ENCODE measurements around the gene PCDH1. TPM values are rescaled to one million over a fixed set of nuclear protein-coding genes. Genes with fewer than 3 reads are reported as not detected.

The PCDH1 gene
- total and polyA plus RNA-seq, 2 of the 13 experiments (the other 11 are each of a cell fraction or from before 2014, with no cell fraction given), result 0.11 to 0.83 TPM

DNA sequence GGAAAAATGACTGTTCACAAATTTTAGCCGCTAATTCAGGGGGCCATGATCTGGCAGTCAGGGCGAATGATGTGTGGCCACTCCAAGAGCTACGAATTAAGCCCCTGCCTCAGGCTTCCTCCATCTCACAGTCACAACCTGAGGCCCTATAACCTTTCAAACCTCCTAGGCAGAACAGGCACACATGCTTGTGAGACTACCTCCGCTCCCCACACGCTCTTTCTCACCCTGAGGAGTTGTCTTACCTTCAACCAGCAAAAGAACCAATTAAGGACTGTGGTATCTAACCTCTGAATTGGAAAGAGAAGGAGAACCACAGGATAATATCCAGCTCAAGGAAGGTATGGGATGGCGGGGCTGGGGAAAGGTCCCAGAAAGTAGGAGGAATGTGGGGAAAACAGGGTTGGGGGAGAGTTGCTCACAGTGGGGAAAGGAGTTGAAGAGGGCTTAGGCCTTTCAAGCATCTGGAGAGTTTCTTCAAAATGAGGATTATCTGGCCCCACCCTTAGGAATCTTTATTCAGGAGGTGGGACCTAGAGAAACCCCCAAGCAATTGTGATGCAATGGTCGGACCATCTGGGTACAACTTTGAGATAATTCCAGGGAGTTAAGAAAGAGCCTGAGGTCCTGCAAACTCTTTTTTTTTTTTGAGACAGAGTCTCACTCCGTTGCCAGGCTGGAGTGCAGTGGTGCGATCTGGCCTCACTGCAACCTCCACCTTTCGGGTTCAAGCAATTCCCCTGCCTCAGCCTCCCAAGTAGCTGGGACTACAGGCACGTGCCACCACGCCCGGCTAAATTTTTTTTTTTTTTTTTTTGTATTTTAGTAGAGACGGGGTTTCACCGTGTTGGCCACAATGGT is 5.5 kb downstream of the PCDH1 start (continued):
- TF ChIP-seq KAT7 (CRISPR knock-in tag; IDR thresholded peaks at IDR 0.05; ENCODE audit: borderline replicate concordance) (no peak), ZSCAN21 (CRISPR knock-in tag; IDR thresholded peaks at IDR 0.05; ENCODE audit: borderline replicate concordance) (no peak)

DNA sequence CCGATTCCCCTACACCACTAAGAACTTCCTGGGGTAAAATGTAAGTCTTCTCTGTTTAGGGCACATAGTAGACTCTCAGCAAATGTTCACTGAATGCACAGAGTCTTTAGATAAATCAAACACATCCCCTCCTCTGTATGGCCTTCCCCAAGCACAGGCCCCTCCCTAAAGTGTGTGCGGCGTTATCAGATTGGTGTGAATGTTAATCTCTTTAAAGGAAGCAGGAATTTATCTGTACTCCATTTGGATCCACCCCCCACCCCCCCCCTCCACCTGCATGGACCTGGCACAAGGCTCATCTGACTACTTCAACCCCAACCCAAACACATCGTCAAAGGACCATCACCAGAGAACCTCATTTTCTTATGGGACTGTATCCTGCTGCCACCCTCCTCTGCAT is 6.3 kb downstream of the PCDH1 start:
- Histone ChIP-seq H3K4me2 (ENCODE audit: low read depth, low read length) (no peak overlapping the region), H3K27me3 (ENCODE audit: control insufficient read depth in 1 of 2, insufficient read depth in 2 of 2, low read length in 2 of 2) (peaks cover 8 to 60% of the 10 kb centered on the region in 2 experiments; a peak in 4 of 5 replicates), H3K27ac (ENCODE audit: extremely low read length, insufficient read depth, low read length) (no peak overlapping the region), H3K9me3 (ENCODE audit: low read length) (no peaks in the 10 kb centered on the region), H4K20me1 (ENCODE audit: insufficient read depth, low read length) (no peaks in the 10 kb centered on the region), H3K79me2 (ENCODE audit: insufficient read depth, low read length) (no peaks in the 10 kb centered on the region), H2AFZ (ENCODE audit: low read length) (no peak overlapping the region), H3K36me3 (replicated peaks in 1 of 2; ENCODE audit: control insufficient read depth in 1 of 2, insufficient read depth in 2 of 2, low read length in 2 of 2) (no peaks in the 10 kb centered on the region), H3K9ac (ENCODE audit: insufficient read depth, low read depth, low read length) (no peak overlapping the region), H3K4me3 (replicated peaks in 1 of 3; ENCODE audit: insufficient read depth in 1 of 3, low read depth in 2 of 3, low read length in 3 of 3) (no peak overlapping the region), H3K4me1 (ENCODE audit: insufficient read depth, low read length) (peaks cover 39% of the 10 kb centered on the region)
- ATAC-seq (no peak), DNase-seq (ENCODE audit: low spot score) (no peak), FAIRE-seq (no peak)
- BruUV-seq (replicated peaks), result no TSS peak
- TF ChIP-seq, protein P1, sequence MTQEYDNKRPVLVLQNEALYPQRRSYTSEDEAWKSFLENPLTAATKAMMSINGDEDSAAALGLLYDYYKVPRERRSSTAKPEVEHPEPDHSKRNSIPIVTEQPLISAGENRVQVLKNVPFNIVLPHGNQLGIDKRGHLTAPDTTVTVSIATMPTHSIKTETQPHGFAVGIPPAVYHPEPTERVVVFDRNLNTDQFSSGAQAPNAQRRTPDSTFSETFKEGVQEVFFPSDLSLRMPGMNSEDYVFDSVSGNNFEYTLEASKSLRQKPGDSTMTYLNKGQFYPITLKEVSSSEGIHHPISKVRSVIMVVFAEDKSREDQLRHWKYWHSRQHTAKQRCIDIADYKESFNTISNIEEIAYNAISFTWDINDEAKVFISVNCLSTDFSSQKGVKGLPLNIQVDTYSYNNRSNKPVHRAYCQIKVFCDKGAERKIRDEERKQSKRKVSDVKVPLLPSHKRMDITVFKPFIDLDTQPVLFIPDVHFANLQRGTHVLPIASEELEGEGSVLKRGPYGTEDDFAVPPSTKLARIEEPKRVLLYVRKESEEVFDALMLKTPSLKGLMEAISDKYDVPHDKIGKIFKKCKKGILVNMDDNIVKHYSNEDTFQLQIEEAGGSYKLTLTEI (CRISPR knock-in tag; conservative IDR thresholded peaks at IDR 0.05), result no peak
- TF ChIP-seq, protein P2, sequence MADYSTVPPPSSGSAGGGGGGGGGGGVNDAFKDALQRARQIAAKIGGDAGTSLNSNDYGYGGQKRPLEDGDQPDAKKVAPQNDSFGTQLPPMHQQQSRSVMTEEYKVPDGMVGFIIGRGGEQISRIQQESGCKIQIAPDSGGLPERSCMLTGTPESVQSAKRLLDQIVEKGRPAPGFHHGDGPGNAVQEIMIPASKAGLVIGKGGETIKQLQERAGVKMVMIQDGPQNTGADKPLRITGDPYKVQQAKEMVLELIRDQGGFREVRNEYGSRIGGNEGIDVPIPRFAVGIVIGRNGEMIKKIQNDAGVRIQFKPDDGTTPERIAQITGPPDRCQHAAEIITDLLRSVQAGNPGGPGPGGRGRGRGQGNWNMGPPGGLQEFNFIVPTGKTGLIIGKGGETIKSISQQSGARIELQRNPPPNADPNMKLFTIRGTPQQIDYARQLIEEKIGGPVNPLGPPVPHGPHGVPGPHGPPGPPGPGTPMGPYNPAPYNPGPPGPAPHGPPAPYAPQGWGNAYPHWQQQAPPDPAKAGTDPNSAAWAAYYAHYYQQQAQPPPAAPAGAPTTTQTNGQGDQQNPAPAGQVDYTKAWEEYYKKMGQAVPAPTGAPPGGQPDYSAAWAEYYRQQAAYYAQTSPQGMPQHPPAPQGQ (CRISPR knock-in tag; IDR thresholded peaks at IDR 0.05; ENCODE audit: borderline replicate concordance), result no peak
- TF ChIP-seq TBX2 (CRISPR knock-in tag; IDR thresholded peaks at IDR 0.05; ENCODE audit: borderline replicate concordance) (no peak), ZNF232 (CRISPR knock-in tag; IDR thresholded peaks at IDR 0.05; ENCODE audit: borderline replicate concordance) (no peak), TOPORS (CRISPR knock-in tag; IDR thresholded peaks at IDR 0.05) (no peak), KDM6A (CRISPR knock-in tag; IDR thresholded peaks at IDR 0.05; ENCODE audit: low read depth) (no peak), HMG20B (CRISPR knock-in tag; conservative IDR thresholded peaks at IDR 0.05) (no peak), ELF4 (CRISPR knock-in tag; IDR thresholded peaks at IDR 0.05; ENCODE audit: borderline replicate concordance) (no peak), ZNF724P (CRISPR knock-in tag; IDR thresholded peaks at IDR 0.05; ENCODE audit: borderline replicate concordance) (no peak), SP5 (CRISPR knock-in tag; IDR thresholded peaks at IDR 0.05; ENCODE audit: borderline replicate concordance, low read depth) (no peak)
- TF ChIP-seq, protein P3, sequence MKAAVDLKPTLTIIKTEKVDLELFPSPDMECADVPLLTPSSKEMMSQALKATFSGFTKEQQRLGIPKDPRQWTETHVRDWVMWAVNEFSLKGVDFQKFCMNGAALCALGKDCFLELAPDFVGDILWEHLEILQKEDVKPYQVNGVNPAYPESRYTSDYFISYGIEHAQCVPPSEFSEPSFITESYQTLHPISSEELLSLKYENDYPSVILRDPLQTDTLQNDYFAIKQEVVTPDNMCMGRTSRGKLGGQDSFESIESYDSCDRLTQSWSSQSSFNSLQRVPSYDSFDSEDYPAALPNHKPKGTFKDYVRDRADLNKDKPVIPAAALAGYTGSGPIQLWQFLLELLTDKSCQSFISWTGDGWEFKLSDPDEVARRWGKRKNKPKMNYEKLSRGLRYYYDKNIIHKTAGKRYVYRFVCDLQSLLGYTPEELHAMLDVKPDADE (CRISPR knock-in tag; IDR thresholded peaks at IDR 0.05), result no peak
- POLR2A ChIA-PET, result no interaction called here
- CTCF ChIA-PET (ENCODE audit: low intra/inter-chr PET ratio, low total read pairs), result no interaction called here
- WGBS (ENCODE audit: low lambda C conversion rate), result 36% methylated on average over 4 of the region's 4 CpGs
- intact Hi-C loops (cut with micrococcal nuclease; ENCODE audit: unreplicated experiment) (no loop called here), in situ Hi-C loops (cut with HindIII; ENCODE audit: extremely low pct_ligation_motif_present, low pct_unique_long_range_greater_than_20kb) (no loop called here)
